ENCODE data around the gene JAG1. TPM values are rescaled to one million over a fixed set of nuclear protein-coding genes. Genes with fewer than 3 reads are reported as not detected.

JAG1 gene
- 20.5 TPM for total RNA-seq
- long read RNA-seq, full-length matches to known transcripts: 1 of 52 reads
- long read RNA-seq, partial matches to known transcripts: 49 of 52 reads
- long read RNA-seq, other reads (novel, unspliced or antisense): 2 of 52 reads

DNA sequence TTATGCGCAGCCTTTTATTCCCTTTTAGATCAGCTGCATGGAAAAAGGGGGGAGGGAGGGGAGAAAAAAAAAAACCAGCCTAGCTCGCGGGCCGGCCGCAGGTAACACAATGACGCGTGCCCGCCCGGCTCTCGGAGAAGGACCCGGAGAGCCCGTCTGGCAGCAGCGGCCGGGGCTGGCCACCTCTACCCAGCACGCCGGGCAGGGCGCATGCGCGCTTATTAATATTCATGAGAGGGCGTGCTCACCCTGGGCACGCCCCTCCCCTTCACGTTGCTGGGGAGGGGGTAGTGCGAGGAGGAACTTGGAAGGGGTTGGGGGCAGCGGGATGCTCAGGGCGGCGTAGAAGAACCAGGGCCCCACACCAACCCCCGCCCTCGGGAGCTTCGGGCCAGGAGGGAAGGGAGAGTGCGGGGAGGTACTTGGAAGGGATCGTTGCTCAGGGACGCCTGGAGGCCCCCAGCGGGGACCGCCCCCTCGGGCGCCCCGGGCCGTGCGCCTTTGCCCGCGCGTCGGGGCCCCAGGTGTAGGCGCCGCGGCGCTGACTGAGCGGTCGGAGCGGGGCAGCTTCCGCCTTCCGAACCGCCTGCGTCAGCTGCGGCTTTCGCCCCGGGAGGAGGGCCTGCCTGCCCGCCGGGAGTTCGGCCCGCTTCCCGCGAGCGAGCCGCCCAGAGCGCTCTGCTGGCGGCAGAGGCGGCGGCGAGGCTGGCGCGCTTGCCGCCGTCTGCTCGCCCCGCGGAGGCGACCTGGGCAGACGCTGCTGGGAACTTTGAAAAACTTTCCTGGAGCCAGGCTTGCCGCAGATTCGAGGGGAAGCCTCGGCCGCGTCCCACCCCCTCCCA is at the start of gene JAG1:
Gene JAG1 (minus strand): TSS at position 158 of the 842 bp plus-strand sequence. CDS start 469 bp downstream, outside the sequence.
- Histone ChIP-seq H3K27ac (replicated peaks) (peak within 1 kb of the TSS; percentile 99), H3K36me3 (peaks cover 7% of the 10 kb centered on the region), H3K4me3 (peak within 1 kb of the TSS; percentile 94), H3K27me3 (ENCODE audit: low read depth) (no peaks in the 10 kb centered on the region), H3K4me1 (peaks cover 63% of the 10 kb centered on the region), H3K9me3 (replicated peaks) (no peaks in the 10 kb centered on the region)
- intact Hi-C loops (cut with micrococcal nuclease): no loop called here
- DNase-seq: peak; percentile 95
- TF ChIP-seq, protein P1, sequence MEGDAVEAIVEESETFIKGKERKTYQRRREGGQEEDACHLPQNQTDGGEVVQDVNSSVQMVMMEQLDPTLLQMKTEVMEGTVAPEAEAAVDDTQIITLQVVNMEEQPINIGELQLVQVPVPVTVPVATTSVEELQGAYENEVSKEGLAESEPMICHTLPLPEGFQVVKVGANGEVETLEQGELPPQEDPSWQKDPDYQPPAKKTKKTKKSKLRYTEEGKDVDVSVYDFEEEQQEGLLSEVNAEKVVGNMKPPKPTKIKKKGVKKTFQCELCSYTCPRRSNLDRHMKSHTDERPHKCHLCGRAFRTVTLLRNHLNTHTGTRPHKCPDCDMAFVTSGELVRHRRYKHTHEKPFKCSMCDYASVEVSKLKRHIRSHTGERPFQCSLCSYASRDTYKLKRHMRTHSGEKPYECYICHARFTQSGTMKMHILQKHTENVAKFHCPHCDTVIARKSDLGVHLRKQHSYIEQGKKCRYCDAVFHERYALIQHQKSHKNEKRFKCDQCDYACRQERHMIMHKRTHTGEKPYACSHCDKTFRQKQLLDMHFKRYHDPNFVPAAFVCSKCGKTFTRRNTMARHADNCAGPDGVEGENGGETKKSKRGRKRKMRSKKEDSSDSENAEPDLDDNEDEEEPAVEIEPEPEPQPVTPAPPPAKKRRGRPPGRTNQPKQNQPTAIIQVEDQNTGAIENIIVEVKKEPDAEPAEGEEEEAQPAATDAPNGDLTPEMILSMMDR (IDR thresholded peaks at IDR 0.05; ENCODE audit: borderline replicate concordance): no peak

GRCh38 chr20:10721976-10722375 is 48.2 kb upstream of the JAG1 start:
- intact Hi-C loops (cut with micrococcal nuclease): no loop called here
- Histone ChIP-seq H3K27ac (replicated peaks) (no peak overlapping the region), H3K4me1 (peaks cover 33% of the 10 kb centered on the region), H3K9me3 (replicated peaks) (no peaks in the 10 kb centered on the region), H3K27me3 (ENCODE audit: low read depth) (no peaks in the 10 kb centered on the region), H3K36me3 (no peaks in the 10 kb centered on the region), H3K4me3 (no peak overlapping the region)
- TF ChIP-seq, protein P1 (IDR thresholded peaks at IDR 0.05; ENCODE audit: borderline replicate concordance): no peak
- no peak for DNase-seq

DNA sequence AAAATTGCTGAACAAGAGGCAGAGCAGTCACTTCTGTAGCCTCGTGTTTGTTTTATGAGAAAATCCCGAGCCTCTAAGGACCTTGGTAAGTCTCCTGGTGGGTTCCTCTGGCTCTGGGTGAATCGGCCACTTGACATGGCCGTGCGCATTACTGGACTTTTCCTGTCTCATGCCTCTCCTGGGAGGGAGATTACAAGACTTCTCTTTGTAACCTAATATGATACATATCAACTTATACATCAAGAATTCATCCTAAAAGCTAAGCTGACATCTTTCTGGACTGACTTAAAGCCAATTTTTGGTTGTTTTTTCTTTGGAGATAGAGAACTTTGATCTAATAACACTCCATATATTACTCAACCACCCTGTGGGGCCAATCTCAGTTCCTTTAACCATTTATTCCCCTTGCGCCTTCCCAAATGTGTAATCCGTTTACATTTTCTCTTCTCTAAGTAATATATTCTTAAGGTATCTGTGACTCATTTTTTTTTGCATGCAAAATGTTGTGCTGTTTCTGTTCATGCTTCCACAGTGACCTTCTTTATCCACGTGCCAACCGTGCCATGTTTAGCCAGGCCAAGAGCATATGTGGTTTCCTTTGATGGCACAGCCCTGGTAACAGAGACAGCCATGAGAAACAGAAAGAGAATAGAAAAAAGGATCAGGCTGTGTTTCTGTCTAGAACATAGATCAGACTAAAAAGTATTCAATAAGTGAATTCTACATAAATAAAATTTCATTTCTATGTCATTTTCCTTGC is 47.5 kb upstream of the JAG1 start:
- no peaks in the 10 kb centered on the region for H3K9me3 ChIP-seq (replicated peaks)
- no peak for DNase-seq
- no peaks in the 10 kb centered on the region for H3K36me3 ChIP-seq
- TF ChIP-seq, protein P1 (IDR thresholded peaks at IDR 0.05; ENCODE audit: borderline replicate concordance): no peak
- H3K27me3 ChIP-seq (ENCODE audit: low read depth): no peaks in the 10 kb centered on the region
- no peak overlapping the region for H3K4me3 ChIP-seq
- peaks cover 40% of the 10 kb centered on the region for H3K4me1 ChIP-seq
- intact Hi-C loops (cut with micrococcal nuclease): no loop called here
- peak overlapping the region; percentile 62 for H3K27ac ChIP-seq (replicated peaks)

GRCh38 chr20:10720565-10720964 is 46.8 kb upstream of the JAG1 start:
- TF ChIP-seq, protein P1 (IDR thresholded peaks at IDR 0.05; ENCODE audit: borderline replicate concordance): no peak
- DNase-seq: no peak
- Histone ChIP-seq H3K4me1 (peaks cover 47% of the 10 kb centered on the region), H3K9me3 (replicated peaks) (no peaks in the 10 kb centered on the region), H3K27me3 (ENCODE audit: low read depth) (no peaks in the 10 kb centered on the region), H3K27ac (replicated peaks) (peak overlapping the region; percentile 62), H3K36me3 (no peaks in the 10 kb centered on the region), H3K4me3 (no peak overlapping the region)
- intact Hi-C loops (cut with micrococcal nuclease): no loop called here

GRCh38 chr20:10719740-10720385 is 46.1 kb upstream of the JAG1 start:
- Histone ChIP-seq H3K27me3 (ENCODE audit: low read depth) (no peaks in the 10 kb centered on the region), H3K27ac (replicated peaks) (peak overlapping the region; percentile 62), H3K4me1 (peaks cover 47% of the 10 kb centered on the region), H3K4me3 (no peak overlapping the region), H3K9me3 (replicated peaks) (no peaks in the 10 kb centered on the region), H3K36me3 (no peaks in the 10 kb centered on the region)
- intact Hi-C loops (cut with micrococcal nuclease): no loop called here
- TF ChIP-seq, protein P1 (IDR thresholded peaks at IDR 0.05; ENCODE audit: borderline replicate concordance): no peak
- no peak for DNase-seq
